SU-DHL-6 (cell line): Measurements from ENCODE around the gene IL13RA1.

Experiments used
- CTCF ChIP-seq: fragments of 200-600 bp; sonication (generic); IDR thresholded peaks from one replicate; pipeline ENCODE4 v1.5.1; 2017; ENCODE audit warnings: antibody characterized with exemption, mild to moderate bottlenecking, low read length, moderate library complexity; ENCODE audit not compliant: insufficient read depth, poor library complexity, severe bottlenecking
- EZH2phosphoT487 ChIP-seq: fragments of 200-600 bp; sonication (generic), shearing (Covaris generic); conservative IDR thresholded peaks from 2 replicates; pipeline ENCODE4 v1.6.1; 2018; ENCODE audit warnings: mild to moderate bottlenecking, antibody characterized with exemption, low read length, moderate library complexity, mixed read lengths

GRCh38 chrX:118726887-118727685 is at the start of gene IL13RA1:
- TF ChIP-seq CTCF (no peak), EZH2phosphoT487 (no peak)
